KMS-11 (cell line): ENCODE data around the gene CYRIA.

ENCODE experiments used
- H2AFZ ChIP-seq: fragments of 200-600 bp; sonication (generic); 2 replicates; pipeline ENCODE4 v1.6.1; 2016; ENCODE audit warnings: antibody characterized with exemption, mixed run types, low read depth
- H3K27ac ChIP-seq: fragments of 200-600 bp; sonication (generic); 2 replicates; pipeline ENCODE4 v1.6.1; 2016; ENCODE audit warnings: mild to moderate bottlenecking, mixed run types
- H3K27me3 ChIP-seq: fragments of 200-600 bp; sonication (generic); 2 replicates; pipeline ENCODE4 v1.6.1; 2017; ENCODE audit warnings: mild to moderate bottlenecking, low read depth, mixed run types, moderate library complexity; ENCODE audit not compliant: insufficient read depth
- H3K36me3 ChIP-seq: fragments of 200-600 bp; sonication (generic); 2 replicates; pipeline ENCODE4 v1.6.1; 2017; ENCODE audit warnings: mild to moderate bottlenecking, mixed run types; ENCODE audit not compliant: insufficient read depth
- H3K4me1 ChIP-seq: fragments of 200-600 bp; sonication (generic); 2 replicates; pipeline ENCODE4 v1.6.1; 2016; ENCODE audit warnings: mild to moderate bottlenecking, low read depth, mixed run types; ENCODE audit not compliant: poor library complexity, severe bottlenecking
- H3K4me2 ChIP-seq: fragments of 200-600 bp; sonication (generic); 2 replicates; pipeline ENCODE4 v1.7.0; 2016; ENCODE audit warnings: mild to moderate bottlenecking, mixed run types
- H3K4me3 ChIP-seq: fragments of 200-600 bp; sonication (generic); IDR thresholded peaks from 2 replicates; pipeline ENCODE4 v1.6.1; 2017; ENCODE audit warnings: low read depth, low read length, mixed read lengths; ENCODE audit not compliant: insufficient read depth
- H3K79me2 ChIP-seq: fragments of 200-600 bp; sonication (generic); 2 replicates; pipeline ENCODE4 v1.6.1; 2016; ENCODE audit warnings: low read depth, mixed run types; ENCODE audit not compliant: insufficient read depth
- H3K9ac ChIP-seq: fragments of 200-600 bp; sonication (generic); 2 replicates; pipeline ENCODE4 v1.6.1; 2016; ENCODE audit warnings: mild to moderate bottlenecking, mixed run types
- H4K20me1 ChIP-seq: fragments of 200-600 bp; sonication (generic); 2 replicates; pipeline ENCODE4 v1.6.1; 2016; ENCODE audit warnings: mild to moderate bottlenecking, mixed run types; ENCODE audit not compliant: insufficient read depth
- TF ChIP-seq, protein P1 (sequence below): fragments of 200-600 bp; sonication (generic); conservative IDR thresholded peaks from 2 replicates; pipeline ENCODE4 v1.6.1; 2017; ENCODE audit warnings: low read depth, mild to moderate bottlenecking, antibody characterized with exemption, low read length, moderate library complexity, mixed read lengths

Gene CYRIA

DNA sequence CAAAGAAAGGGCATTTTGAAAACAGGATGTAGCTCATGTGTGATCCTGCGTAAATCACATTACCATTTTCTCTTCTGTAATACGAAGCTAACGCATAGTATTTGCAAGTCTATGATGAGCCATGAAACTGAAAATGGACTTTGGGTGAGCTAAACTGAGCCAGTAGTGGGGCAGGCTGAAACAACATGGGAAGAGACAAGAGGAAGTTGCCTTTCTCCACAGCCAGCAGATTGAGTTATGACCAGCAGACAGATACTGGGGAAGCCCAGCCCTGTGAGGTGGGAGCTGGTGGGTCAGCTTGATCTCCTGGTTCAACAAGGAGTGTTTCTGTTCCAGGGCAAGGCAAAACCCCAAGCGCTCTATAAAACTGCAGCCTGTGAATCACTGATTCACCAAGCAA, 11.8 kb downstream of the CYRIA start:
- Histone ChIP-seq H3K9ac (no peak overlapping the region), H3K4me3 (no peak overlapping the region), H2AFZ (no peak overlapping the region), H4K20me1 (no peaks in the 10 kb centered on the region), H3K79me2 (no peaks in the 10 kb centered on the region), H3K27me3 (no peaks in the 10 kb centered on the region), H3K4me1 (no peaks in the 10 kb centered on the region), H3K4me2 (no peak overlapping the region), H3K36me3 (no peaks in the 10 kb centered on the region), H3K27ac (no peak overlapping the region)
- TF ChIP-seq, protein P1, sequence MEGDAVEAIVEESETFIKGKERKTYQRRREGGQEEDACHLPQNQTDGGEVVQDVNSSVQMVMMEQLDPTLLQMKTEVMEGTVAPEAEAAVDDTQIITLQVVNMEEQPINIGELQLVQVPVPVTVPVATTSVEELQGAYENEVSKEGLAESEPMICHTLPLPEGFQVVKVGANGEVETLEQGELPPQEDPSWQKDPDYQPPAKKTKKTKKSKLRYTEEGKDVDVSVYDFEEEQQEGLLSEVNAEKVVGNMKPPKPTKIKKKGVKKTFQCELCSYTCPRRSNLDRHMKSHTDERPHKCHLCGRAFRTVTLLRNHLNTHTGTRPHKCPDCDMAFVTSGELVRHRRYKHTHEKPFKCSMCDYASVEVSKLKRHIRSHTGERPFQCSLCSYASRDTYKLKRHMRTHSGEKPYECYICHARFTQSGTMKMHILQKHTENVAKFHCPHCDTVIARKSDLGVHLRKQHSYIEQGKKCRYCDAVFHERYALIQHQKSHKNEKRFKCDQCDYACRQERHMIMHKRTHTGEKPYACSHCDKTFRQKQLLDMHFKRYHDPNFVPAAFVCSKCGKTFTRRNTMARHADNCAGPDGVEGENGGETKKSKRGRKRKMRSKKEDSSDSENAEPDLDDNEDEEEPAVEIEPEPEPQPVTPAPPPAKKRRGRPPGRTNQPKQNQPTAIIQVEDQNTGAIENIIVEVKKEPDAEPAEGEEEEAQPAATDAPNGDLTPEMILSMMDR = no peak

GRCh38 chr2:16653083-16653375, 12.6 kb downstream of the CYRIA start:
- no peaks in the 10 kb centered on the region for H3K27me3 ChIP-seq
- no peak overlapping the region for H3K4me2 ChIP-seq
- no peaks in the 10 kb centered on the region for H3K36me3 ChIP-seq
- no peaks in the 10 kb centered on the region for H4K20me1 ChIP-seq
- no peak overlapping the region for H2AFZ ChIP-seq
- H3K4me1 ChIP-seq = no peaks in the 10 kb centered on the region
- no peak overlapping the region for H3K27ac ChIP-seq
- H3K9ac ChIP-seq = no peak overlapping the region
- no peak overlapping the region for H3K4me3 ChIP-seq
- no peaks in the 10 kb centered on the region for H3K79me2 ChIP-seq
- TF ChIP-seq, protein P1 = no peak

DNA sequence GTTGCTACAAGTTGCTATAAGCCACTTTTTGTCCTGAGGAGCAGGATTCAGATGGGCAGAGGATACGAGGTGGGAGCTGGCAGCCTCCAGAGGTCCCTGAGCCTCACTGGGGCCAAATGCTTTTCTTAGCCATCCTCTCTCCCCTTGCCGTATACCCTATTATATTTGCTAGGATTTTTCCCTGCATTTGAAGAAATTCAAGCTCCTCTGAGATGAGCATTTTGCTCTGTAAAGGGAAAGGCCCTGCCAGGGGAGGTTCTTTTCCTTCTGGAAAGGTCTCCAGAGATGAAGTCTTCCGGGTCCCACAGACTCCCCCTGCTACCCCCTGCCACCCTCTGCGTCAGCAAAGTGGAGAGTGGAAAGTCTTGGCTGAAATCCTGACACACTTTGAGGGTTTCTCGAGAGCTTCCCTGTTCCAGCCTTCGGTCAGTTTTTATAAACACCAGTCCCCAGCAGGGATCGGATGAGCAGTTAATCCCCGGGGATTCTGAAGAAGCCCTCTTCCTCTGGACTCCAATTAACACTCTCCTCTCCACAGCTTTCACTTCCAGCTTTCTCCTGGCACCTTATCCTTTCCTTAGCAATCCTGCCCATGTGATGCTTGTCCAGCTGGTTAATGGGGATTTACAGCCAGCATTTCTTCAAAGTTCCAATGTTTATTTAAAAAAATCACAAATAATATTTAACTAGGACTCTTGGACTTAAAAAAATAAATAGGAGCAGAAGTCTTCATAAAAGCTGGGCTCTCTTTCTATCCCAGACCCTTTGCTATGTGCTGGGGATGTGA, 13.1 kb downstream of the CYRIA start:
- TF ChIP-seq, protein P1 = no peak
- H2AFZ ChIP-seq = no peak overlapping the region
- no peaks in the 10 kb centered on the region for H3K4me1 ChIP-seq
- H3K27me3 ChIP-seq = no peaks in the 10 kb centered on the region
- H4K20me1 ChIP-seq = no peaks in the 10 kb centered on the region
- no peak overlapping the region for H3K9ac ChIP-seq
- H3K36me3 ChIP-seq = no peaks in the 10 kb centered on the region
- H3K27ac ChIP-seq = no peak overlapping the region
- no peaks in the 10 kb centered on the region for H3K79me2 ChIP-seq
- no peak overlapping the region for H3K4me3 ChIP-seq
- no peak overlapping the region for H3K4me2 ChIP-seq

DNA sequence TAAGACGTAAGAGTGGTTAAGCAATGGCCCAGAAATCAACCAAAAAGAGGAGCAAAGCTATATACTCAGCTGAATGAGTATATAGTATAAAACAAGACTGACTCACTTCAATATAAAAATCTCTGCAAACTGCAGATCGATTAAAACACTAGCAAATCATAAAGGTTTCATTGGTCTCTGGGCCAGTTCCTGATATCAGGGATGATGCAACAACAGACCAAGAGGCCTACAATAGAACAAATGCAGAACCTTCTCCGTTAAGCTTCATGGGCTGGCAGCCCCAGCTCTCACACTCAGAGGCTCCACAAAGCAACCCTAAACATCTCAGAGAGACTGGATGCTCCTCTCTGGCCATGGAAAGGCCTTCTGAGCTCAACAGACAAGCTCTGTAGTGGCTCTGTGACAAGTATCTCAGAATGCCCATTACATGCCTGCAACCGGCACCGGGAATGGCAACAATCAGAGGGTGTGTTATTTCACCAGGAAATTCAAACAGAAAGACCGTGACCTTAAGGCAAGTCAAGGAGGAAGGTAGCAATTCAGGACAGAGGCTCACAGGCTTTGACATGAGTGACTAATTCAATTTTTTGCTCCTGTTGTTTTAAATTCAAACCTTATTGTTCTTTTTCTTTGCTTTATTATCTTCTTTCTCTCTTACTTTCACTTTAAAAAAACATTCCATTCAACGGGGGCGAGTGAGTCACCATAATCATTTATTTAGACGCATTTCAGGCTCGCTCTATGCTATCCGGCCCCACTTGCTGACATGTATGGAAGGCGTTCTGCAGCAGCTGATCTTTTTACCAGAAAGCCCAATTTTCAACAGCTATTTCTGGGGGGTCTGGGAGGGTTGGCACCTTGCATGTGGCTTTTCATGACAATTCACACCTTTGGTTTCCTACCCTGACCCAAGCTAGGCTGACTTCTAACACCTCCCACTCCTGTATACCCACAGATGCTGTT, 15.1 kb downstream of the CYRIA start:
- no peak overlapping the region for H2AFZ ChIP-seq
- TF ChIP-seq, protein P1 = no peak
- no peaks in the 10 kb centered on the region for H3K36me3 ChIP-seq
- no peak overlapping the region for H3K4me3 ChIP-seq
- H3K27me3 ChIP-seq = no peaks in the 10 kb centered on the region
- no peaks in the 10 kb centered on the region for H3K79me2 ChIP-seq
- no peak overlapping the region for H3K4me2 ChIP-seq
- no peak overlapping the region for H3K9ac ChIP-seq
- no peaks in the 10 kb centered on the region for H4K20me1 ChIP-seq
- H3K4me1 ChIP-seq = no peaks in the 10 kb centered on the region
- no peak overlapping the region for H3K27ac ChIP-seq
